ENCODE data around the gene USP2. TPM values are rescaled to one million over a fixed set of nuclear protein-coding genes. Genes with fewer than 3 reads are reported as not detected.

USP2 gene
- total RNA-seq, 1 experiment from 2014 or later, result 15.4 TPM

DNA sequence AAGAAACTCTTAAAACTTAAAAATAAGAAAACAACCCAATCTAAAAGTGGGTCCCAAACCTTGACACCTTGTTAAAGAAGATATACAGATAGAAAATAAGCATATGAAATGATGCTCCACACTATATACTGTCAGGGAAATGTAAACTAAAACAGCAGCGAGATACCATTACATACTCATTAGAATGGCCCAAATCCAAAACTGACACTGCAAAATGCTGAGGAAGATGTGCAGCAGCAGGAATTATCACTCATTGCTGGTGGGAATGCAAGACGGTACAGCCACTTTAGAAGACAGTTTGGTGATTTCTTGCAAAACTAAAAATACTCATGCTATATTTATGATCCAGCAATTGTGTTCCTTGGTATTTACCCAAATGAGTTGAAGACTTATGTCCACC lies 52.2 kb downstream of the USP2 start:
- no peak for DNase-seq
- no peak overlapping the region for H3K27ac ChIP-seq (ENCODE audit: low read length)
- no peaks in the 10 kb centered on the region for H3K9me2 ChIP-seq (replicated peaks; ENCODE audit: insufficient read depth, low read length)
- no peak overlapping the region for H3K4me2 ChIP-seq (ENCODE audit: low read depth, low read length, poor library complexity, severe bottlenecking)
- H3K9ac ChIP-seq (ENCODE audit: low read length), result no peak overlapping the region
- no peaks in the 10 kb centered on the region for H3K9me3 ChIP-seq (ENCODE audit: low read length)
- H3K4me3 ChIP-seq (ENCODE audit: low read length), result no peak overlapping the region
- no peak overlapping the region for H2AFZ ChIP-seq (ENCODE audit: low read length)
- no peaks in the 10 kb centered on the region for H4K20me1 ChIP-seq (ENCODE audit: insufficient read depth, low read depth, low read length)
- H3K4me1 ChIP-seq (ENCODE audit: low read length), result peaks cover 8% of the 10 kb centered on the region
- no peaks in the 10 kb centered on the region for H3K36me3 ChIP-seq (ENCODE audit: insufficient read depth, low read length)
- H3K79me2 ChIP-seq (ENCODE audit: low read length), result no peaks in the 10 kb centered on the region
- H3K27me3 ChIP-seq (ENCODE audit: low read length), result no peaks in the 10 kb centered on the region

GRCh38 chr11:119324189-119324588 lies 57.3 kb downstream of the USP2 start:
- Histone ChIP-seq H2AFZ (ENCODE audit: low read length) (no peak overlapping the region), H3K9ac (ENCODE audit: low read length) (no peak overlapping the region), H3K4me1 (ENCODE audit: low read length) (peaks cover 41% of the 10 kb centered on the region), H4K20me1 (ENCODE audit: insufficient read depth, low read depth, low read length) (no peaks in the 10 kb centered on the region), H3K9me2 (replicated peaks; ENCODE audit: insufficient read depth, low read length) (no peaks in the 10 kb centered on the region), H3K36me3 (ENCODE audit: insufficient read depth, low read length) (no peaks in the 10 kb centered on the region), H3K27ac (ENCODE audit: low read length) (peak overlapping the region; percentile 64), H3K4me2 (ENCODE audit: low read depth, low read length, poor library complexity, severe bottlenecking) (peak overlapping the region; percentile 42), H3K79me2 (ENCODE audit: low read length) (no peaks in the 10 kb centered on the region), H3K27me3 (ENCODE audit: low read length) (no peaks in the 10 kb centered on the region), H3K4me3 (ENCODE audit: low read length) (peak overlapping the region; percentile 34; the same call in 1 of the 2 replicates), H3K9me3 (ENCODE audit: low read length) (no peaks in the 10 kb centered on the region)
- peak; percentile 83 for DNase-seq

GRCh38 chr11:119323532-119324033 lies 57.9 kb downstream of the USP2 start:
- Histone ChIP-seq H3K27ac (ENCODE audit: low read length) (peak overlapping the region; percentile 64), H3K9me2 (replicated peaks; ENCODE audit: insufficient read depth, low read length) (no peaks in the 10 kb centered on the region), H4K20me1 (ENCODE audit: insufficient read depth, low read depth, low read length) (no peaks in the 10 kb centered on the region), H3K9ac (ENCODE audit: low read length) (no peak overlapping the region), H3K4me2 (ENCODE audit: low read depth, low read length, poor library complexity, severe bottlenecking) (peak overlapping the region; percentile 42), H3K4me1 (ENCODE audit: low read length) (peaks cover 47% of the 10 kb centered on the region), H3K79me2 (ENCODE audit: low read length) (no peaks in the 10 kb centered on the region), H3K4me3 (ENCODE audit: low read length) (peak overlapping the region; percentile 34; the same call in 1 of the 2 replicates), H3K27me3 (ENCODE audit: low read length) (no peaks in the 10 kb centered on the region), H3K9me3 (ENCODE audit: low read length) (no peaks in the 10 kb centered on the region), H3K36me3 (ENCODE audit: insufficient read depth, low read length) (no peaks in the 10 kb centered on the region), H2AFZ (ENCODE audit: low read length) (no peak overlapping the region)
- DNase-seq, result peak; percentile 83

DNA sequence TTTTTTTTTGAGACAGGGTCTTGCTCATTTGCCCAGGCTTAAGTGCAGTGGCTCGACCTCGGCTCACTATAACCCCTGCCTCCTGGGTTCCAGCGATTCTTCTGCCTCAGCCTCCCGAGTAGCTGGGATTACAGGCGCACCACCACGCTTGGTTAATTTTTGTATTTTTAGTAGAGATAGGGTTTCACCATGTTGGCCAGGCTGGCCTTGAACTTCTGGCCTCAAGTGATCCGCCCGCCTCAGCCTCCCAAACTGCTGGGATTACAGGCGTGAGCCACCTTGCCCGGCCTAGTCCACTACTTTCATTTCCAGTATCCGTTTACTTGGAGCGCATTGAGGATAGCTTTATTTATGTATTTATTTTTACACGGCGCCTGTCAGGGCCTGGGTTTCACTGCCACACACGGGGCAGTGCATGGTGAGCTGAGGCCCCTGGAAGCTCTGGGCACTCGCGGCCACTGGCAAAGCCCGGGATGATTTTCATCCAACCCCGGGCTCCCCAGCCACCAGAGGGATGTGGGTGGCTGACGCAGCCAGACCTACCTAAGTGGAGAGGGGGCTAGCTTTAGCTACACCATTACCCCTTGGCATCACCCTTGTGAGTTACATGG lies 58.5 kb downstream of the USP2 start:
- no peak overlapping the region for H3K27ac ChIP-seq (ENCODE audit: low read length)
- H3K9me3 ChIP-seq (ENCODE audit: low read length), result no peaks in the 10 kb centered on the region
- H3K4me1 ChIP-seq (ENCODE audit: low read length), result peaks cover 49% of the 10 kb centered on the region
- H3K9me2 ChIP-seq (replicated peaks; ENCODE audit: insufficient read depth, low read length), result no peaks in the 10 kb centered on the region
- H3K36me3 ChIP-seq (ENCODE audit: insufficient read depth, low read length), result no peaks in the 10 kb centered on the region
- no peak overlapping the region for H2AFZ ChIP-seq (ENCODE audit: low read length)
- no peaks in the 10 kb centered on the region for H3K79me2 ChIP-seq (ENCODE audit: low read length)
- H3K4me2 ChIP-seq (ENCODE audit: low read depth, low read length, poor library complexity, severe bottlenecking), result no peak overlapping the region
- no peaks in the 10 kb centered on the region for H3K27me3 ChIP-seq (ENCODE audit: low read length)
- no peaks in the 10 kb centered on the region for H4K20me1 ChIP-seq (ENCODE audit: insufficient read depth, low read depth, low read length)
- H3K9ac ChIP-seq (ENCODE audit: low read length), result no peak overlapping the region
- no peak overlapping the region for H3K4me3 ChIP-seq (ENCODE audit: low read length)
- DNase-seq, result no peak

GRCh38 chr11:119322360-119322739 lies 59.1 kb downstream of the USP2 start:
- no peak for DNase-seq
- H3K9me3 ChIP-seq (ENCODE audit: low read length), result no peaks in the 10 kb centered on the region
- H3K27ac ChIP-seq (ENCODE audit: low read length), result no peak overlapping the region
- peak overlapping the region; percentile 85 for H3K4me2 ChIP-seq (ENCODE audit: low read depth, low read length, poor library complexity, severe bottlenecking)
- no peaks in the 10 kb centered on the region for H4K20me1 ChIP-seq (ENCODE audit: insufficient read depth, low read depth, low read length)
- H3K4me1 ChIP-seq (ENCODE audit: low read length), result peaks cover 51% of the 10 kb centered on the region
- no peak overlapping the region for H2AFZ ChIP-seq (ENCODE audit: low read length)
- H3K9ac ChIP-seq (ENCODE audit: low read length), result peak overlapping the region; percentile 78; the same call in 1 of the 2 replicates
- H3K27me3 ChIP-seq (ENCODE audit: low read length), result no peaks in the 10 kb centered on the region
- peak overlapping the region; percentile 69; the same call in 1 of the 2 replicates for H3K4me3 ChIP-seq (ENCODE audit: low read length)
- no peaks in the 10 kb centered on the region for H3K79me2 ChIP-seq (ENCODE audit: low read length)
- no peaks in the 10 kb centered on the region for H3K9me2 ChIP-seq (replicated peaks; ENCODE audit: insufficient read depth, low read length)
- no peaks in the 10 kb centered on the region for H3K36me3 ChIP-seq (ENCODE audit: insufficient read depth, low read length)

- Histone ChIP-seq H3K4me3 (ENCODE audit: low read length) (peak overlapping the region; percentile 69), H3K36me3 (ENCODE audit: insufficient read depth, low read length) (no peaks in the 10 kb centered on the region), H3K27me3 (ENCODE audit: low read length) (no peaks in the 10 kb centered on the region), H3K9ac (ENCODE audit: low read length) (peak overlapping the region; percentile 78), H3K27ac (ENCODE audit: low read length) (peak overlapping the region; percentile 57), H3K9me3 (ENCODE audit: low read length) (no peaks in the 10 kb centered on the region), H3K4me2 (ENCODE audit: low read depth, low read length, poor library complexity, severe bottlenecking) (peak overlapping the region; percentile 85), H3K79me2 (ENCODE audit: low read length) (no peaks in the 10 kb centered on the region), H3K4me1 (ENCODE audit: low read length) (peaks cover 63% of the 10 kb centered on the region), H3K9me2 (replicated peaks; ENCODE audit: insufficient read depth, low read length) (no peaks in the 10 kb centered on the region), H2AFZ (ENCODE audit: low read length) (peak overlapping the region; percentile 89), H4K20me1 (ENCODE audit: insufficient read depth, low read depth, low read length) (no peaks in the 10 kb centered on the region)
- DNase-seq, result peak; percentile 79
Measured at GRCh38 chr11:119320776-119321524, 60.5 kb downstream of the USP2 start.

GRCh38 chr11:119320240-119320775 lies 61.2 kb downstream of the USP2 start:
- Histone ChIP-seq H3K36me3 (ENCODE audit: insufficient read depth, low read length) (no peaks in the 10 kb centered on the region), H3K27ac (ENCODE audit: low read length) (no peak overlapping the region), H3K9me2 (replicated peaks; ENCODE audit: insufficient read depth, low read length) (no peaks in the 10 kb centered on the region), H3K4me2 (ENCODE audit: low read depth, low read length, poor library complexity, severe bottlenecking) (peak overlapping the region; percentile 85), H3K27me3 (ENCODE audit: low read length) (no peaks in the 10 kb centered on the region), H3K9ac (ENCODE audit: low read length) (peak overlapping the region; percentile 78), H3K9me3 (ENCODE audit: low read length) (no peaks in the 10 kb centered on the region), H4K20me1 (ENCODE audit: insufficient read depth, low read depth, low read length) (no peaks in the 10 kb centered on the region), H3K4me1 (ENCODE audit: low read length) (peaks cover 69% of the 10 kb centered on the region), H3K4me3 (ENCODE audit: low read length) (peak overlapping the region; percentile 69; the same call in 1 of the 2 replicates), H2AFZ (ENCODE audit: low read length) (no peak overlapping the region), H3K79me2 (ENCODE audit: low read length) (no peaks in the 10 kb centered on the region)
- DNase-seq, result no peak

DNA sequence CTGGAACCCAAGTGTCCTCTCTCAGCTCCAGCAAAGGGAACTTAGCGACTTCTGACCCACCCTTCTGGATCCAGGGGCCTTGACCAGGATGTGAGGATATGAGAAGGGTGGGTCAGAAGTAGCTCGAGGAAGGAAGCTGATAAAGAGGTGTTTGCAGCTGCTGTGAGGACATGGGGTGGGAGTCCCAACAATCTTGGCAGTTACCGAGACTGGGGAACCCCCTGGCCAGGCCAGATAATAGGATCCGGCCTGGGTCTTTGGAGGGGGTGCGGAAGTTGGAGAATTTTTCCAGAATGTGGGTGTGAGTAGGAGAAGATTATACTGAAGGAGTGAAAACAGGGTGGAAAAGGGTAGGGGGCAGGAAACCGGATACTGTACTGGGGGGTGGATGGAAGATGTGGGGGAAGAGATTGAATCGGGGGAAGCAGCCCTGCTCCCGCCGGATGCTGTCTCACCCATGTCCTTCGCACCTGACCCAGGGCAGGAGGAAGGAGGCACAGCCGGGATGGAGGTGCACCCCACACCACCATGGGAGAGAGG lies 61.7 kb downstream of the USP2 start:
- Histone ChIP-seq H3K9ac (ENCODE audit: low read length) (no peak overlapping the region), H3K27me3 (ENCODE audit: low read length) (no peaks in the 10 kb centered on the region), H4K20me1 (ENCODE audit: insufficient read depth, low read depth, low read length) (no peaks in the 10 kb centered on the region), H3K4me3 (ENCODE audit: low read length) (no peak overlapping the region), H3K4me2 (ENCODE audit: low read depth, low read length, poor library complexity, severe bottlenecking) (no peak overlapping the region), H3K36me3 (ENCODE audit: insufficient read depth, low read length) (no peaks in the 10 kb centered on the region), H3K9me3 (ENCODE audit: low read length) (no peaks in the 10 kb centered on the region), H3K9me2 (replicated peaks; ENCODE audit: insufficient read depth, low read length) (no peaks in the 10 kb centered on the region), H3K79me2 (ENCODE audit: low read length) (no peaks in the 10 kb centered on the region), H3K27ac (ENCODE audit: low read length) (no peak overlapping the region), H2AFZ (ENCODE audit: low read length) (no peak overlapping the region), H3K4me1 (ENCODE audit: low read length) (peaks cover 74% of the 10 kb centered on the region)
- no peak for DNase-seq

Measured in Karpas-422 (cell line).